Heart left ventricle (tissue), 16 donors: ENCODE measurements around the gene GSTA1. TPM values are rescaled to one million over a fixed set of nuclear protein-coding genes. Genes with fewer than 3 reads are reported as not detected.
"Not testable (repeated sequence)": the region's sequence is repeated elsewhere in the genome, so short reads cannot be mapped to it uniquely, and the experiment has no call there.

Experiments
- ATAC-seq, 4 donors: fragments of 200-7000 bp; cut with Tn5 transposase; one replicate each; pipeline ENCODE4 v1.9.1; 2020 to 2022; ENCODE audit warnings: moderate library complexity in 4 of 4, mild to moderate bottlenecking in 3 of 4, moderate number of reproducible peaks in 1 of 4
- DNase-seq, 5 donors: peaks; one replicate each; pipeline ENCODE4 v3.0.0-alpha.2; 2020
- H3K27ac ChIP-seq, 12 donors: fragments of 200-600 bp; sonication (generic) in 4 of 12; one replicate each; pipeline versions ENCODE4 v1.5.0 to v1.8.0; 2016 to 2022; ENCODE audit warnings: mild to moderate bottlenecking in 2 of 12
- H3K27me3 ChIP-seq, 9 donors: fragments of 200-600 bp; sonication (generic) in 2 of 9; one replicate each; pipeline versions ENCODE4 v1.5.1 to v1.8.0; 2016 to 2022; ENCODE audit warnings: mild to moderate bottlenecking in 3 of 9
- H3K36me3 ChIP-seq, 9 donors: fragments of 200-600 bp; sonication (generic) in 2 of 9; one replicate each; pipeline versions ENCODE4 v1.5.0 to v1.8.0; 2018 to 2022; ENCODE audit warnings: mild to moderate bottlenecking in 2 of 9
- H3K4me1 ChIP-seq, 12 donors: fragments of 200-600 bp; sonication (generic) in 4 of 12; one replicate each; pipeline versions ENCODE4 v1.5.0 to v1.8.0; 2016 to 2022; ENCODE audit warnings: mild to moderate bottlenecking in 3 of 12
- H3K4me3 ChIP-seq, 12 donors: fragments of 200-600 bp; sonication (generic) in 4 of 12; one replicate each; pipeline versions ENCODE4 v1.5.0 to v1.8.0; 2017 to 2022; ENCODE audit warnings: mild to moderate bottlenecking in 9 of 12, moderate library complexity in 4 of 12
- H3K9me3 ChIP-seq, 12 donors: fragments of 200-600 bp; sonication (generic) in 4 of 12; one replicate each; pipeline versions ENCODE4 v1.5.0 to v1.8.0; 2016 to 2022; ENCODE audit warnings: mild to moderate bottlenecking in 1 of 12
- POLR2A ChIP-seq, 2 donors: fragments of 450-650 bp; IDR thresholded peaks; one replicate each; pipeline ENCODE4 v1.6.1; 2017; ENCODE audit warnings: antibody characterized with exemption in 2 of 2, mild to moderate bottlenecking in 2 of 2, moderate library complexity in 2 of 2
- WGBS, 4 donors: extraction: QIAGEN DNeasy Blood & Tissue Kit in 2 of 4; methylation state at CpG; one replicate each; pipeline versions ENCODE4 v1.1.5 to v1.1.7; 2013 to 2018; 5-methylcytosine and 5-hydroxymethylcytosine counted together
- intact Hi-C, 10 donors: fragments of 100-400 bp; cut with DNase I; formaldehyde crosslinking; loops; one replicate each; pipeline versions ENCODE4 v1.11.1 to v1.14.2; 2022
- long read RNA-seq, 3 donors: library from polyadenylated mRNA; unstranded; transcript quantifications; one replicate each; pipeline ENCODE4 v2.0.0, GENCODE V29; 2020 to 2021
- polyA plus RNA-seq, 2 donors: library from polyadenylated mRNA; stranded (reverse); fragments of 200-250 nt; gene quantifications; one replicate each; pipeline ENCODE4 v1.2.3, GENCODE V29; 2013
- total RNA-seq, 9 donors: library from RNA; depleted of rRNA in 2 of 9; stranded (reverse); fragments of >200 nt in 2 of 9; fragmentation: NEBNext Ultra II Directional in 3 of 9; extraction: Animal tissue kit (Norgen Biotek cat#: 25700) in 3 of 9; gene quantifications; one replicate each; pipeline versions ENCODE4 v1.1.0 to v1.2.4, GENCODE V29; 2016 to 2023
- TF ChIP-seq, protein P1 (sequence below), 12 donors: fragments of 200-600 bp; sonication (generic) in 4 of 12; IDR thresholded peaks; one replicate each; pipeline versions ENCODE4 v1.5.0 to v1.8.0; 2018 to 2022; ENCODE audit warnings: antibody characterized with exemption in 12 of 12, mild to moderate bottlenecking in 5 of 12
- donor health status: ischemic (EF 13 %, LVEDD 7.1; RV severe dilation, severe dysfunction).
- donor health status: healthy with polysubstance abuse.
- donor health status: DM: no; HTN: yes; CAD: no.
- donor health status: DM: no; HTN: no; CAD: no.
- donor health status: ischemic (EF 25% LVEDD 6.9; RV normal size, moderate dysfunction).
- donor health status: ischemic (EF 25% LVEDD 5.7; RV mildly dilated, moderate dysfunction).
- donor health status: healthy.
- donor health status: DM: yes; HTN: yes; CAD: no.
- donor health status: ischemic (EF 35%, LVEDD 5.7; RV mildly dilated, moderate dysfunction).
- donor health status: nonischemic (EF 11% LVEDD 7.7; RV severe dilation, severe dysfunction).
- donor health status: DM: yes; HTN: yes; CAD: no.
- donor health status: PGD.
- donor health status: ischemic (EF 29% LVEDD 5.4; RV normal size, mild dysfunction).
- donor health status: nonischemic (EF 23%, LVEDD 6.1; RV moderate dilation, normal function).

The GSTA1 gene
- total RNA-seq = not detected
- polyA plus RNA-seq = not detected
- long read RNA-seq, donor 1 = 0 reads
- long read RNA-seq, donor 2 = 0 reads
- long read RNA-seq, donor 3 = 0 reads

GRCh38 chr6:52803668-52804255 is at the start of gene GSTA1:
TSS of gene GSTA1 (minus strand) at chr6:52803816. CDS start at chr6:52799267, 4,549 bp downstream.
- DNase-seq, H3K4me3 ChIP-seq, H3K27ac ChIP-seq, ATAC-seq, H3K9me3 ChIP-seq, H3K4me1 ChIP-seq, H3K36me3 ChIP-seq, H3K27me3 ChIP-seq, intact Hi-C loops: not testable (repeated sequence)
- WGBS, 4 donors = 53 to 80% (median 65%) methylated on average over 5 of the region's 5 CpGs

DNA sequence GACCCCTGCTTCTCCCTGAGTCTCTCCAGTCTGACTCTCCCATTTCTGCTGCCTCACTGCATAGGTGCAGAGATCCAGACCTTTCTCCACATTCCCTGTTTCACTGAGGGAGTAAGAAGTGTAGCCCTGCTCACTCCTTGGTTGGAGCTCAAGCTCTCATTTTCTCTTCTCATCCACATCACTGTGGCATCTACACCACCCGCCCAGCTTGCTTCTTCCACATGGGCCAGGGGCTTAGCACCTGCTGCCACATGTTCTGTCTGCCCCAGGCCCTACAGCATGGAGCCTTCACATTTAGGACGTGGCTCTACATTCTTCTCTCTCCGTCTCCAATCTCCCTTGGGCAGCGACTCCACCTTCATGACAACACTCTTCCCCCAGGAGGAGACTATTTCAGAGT is 45.5 kb upstream of the GSTA1 start:
- H3K27ac ChIP-seq = no peak overlapping the region

DNA sequence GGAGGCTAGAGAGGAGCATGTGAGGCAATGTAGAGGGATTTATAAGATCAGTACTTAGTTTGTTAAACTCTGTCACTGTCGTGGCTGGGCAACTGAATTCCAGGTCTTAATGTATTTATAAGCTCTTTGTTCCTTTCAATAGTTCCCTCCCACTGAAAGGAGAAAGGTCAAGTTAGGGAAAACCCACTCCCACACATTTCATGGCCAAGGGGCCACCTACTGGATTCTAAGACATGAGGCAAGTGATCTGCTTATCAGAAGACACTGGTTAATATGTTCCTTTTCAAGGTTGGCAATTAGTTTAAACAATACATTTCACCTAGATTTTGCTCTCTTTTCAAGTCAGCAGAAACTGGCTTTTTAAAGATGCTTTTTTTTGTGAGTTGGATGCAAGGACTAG is 42.4 kb upstream of the GSTA1 start:
- DNase-seq (no peak), ATAC-seq (no peak)
- H3K36me3 ChIP-seq = no peaks in the 10 kb centered on the region
- no peak overlapping the region for H3K4me3 ChIP-seq
- H3K4me1 ChIP-seq = no peaks in the 10 kb centered on the region
- no peak for TF ChIP-seq POLR2A (IDR thresholded peaks at IDR 0.05)
- TF ChIP-seq, protein P1, sequence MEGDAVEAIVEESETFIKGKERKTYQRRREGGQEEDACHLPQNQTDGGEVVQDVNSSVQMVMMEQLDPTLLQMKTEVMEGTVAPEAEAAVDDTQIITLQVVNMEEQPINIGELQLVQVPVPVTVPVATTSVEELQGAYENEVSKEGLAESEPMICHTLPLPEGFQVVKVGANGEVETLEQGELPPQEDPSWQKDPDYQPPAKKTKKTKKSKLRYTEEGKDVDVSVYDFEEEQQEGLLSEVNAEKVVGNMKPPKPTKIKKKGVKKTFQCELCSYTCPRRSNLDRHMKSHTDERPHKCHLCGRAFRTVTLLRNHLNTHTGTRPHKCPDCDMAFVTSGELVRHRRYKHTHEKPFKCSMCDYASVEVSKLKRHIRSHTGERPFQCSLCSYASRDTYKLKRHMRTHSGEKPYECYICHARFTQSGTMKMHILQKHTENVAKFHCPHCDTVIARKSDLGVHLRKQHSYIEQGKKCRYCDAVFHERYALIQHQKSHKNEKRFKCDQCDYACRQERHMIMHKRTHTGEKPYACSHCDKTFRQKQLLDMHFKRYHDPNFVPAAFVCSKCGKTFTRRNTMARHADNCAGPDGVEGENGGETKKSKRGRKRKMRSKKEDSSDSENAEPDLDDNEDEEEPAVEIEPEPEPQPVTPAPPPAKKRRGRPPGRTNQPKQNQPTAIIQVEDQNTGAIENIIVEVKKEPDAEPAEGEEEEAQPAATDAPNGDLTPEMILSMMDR (IDR thresholded peaks at IDR 0.05) = no peak
- intact Hi-C loops = no loop called here
- H3K9me3 ChIP-seq = peaks cover 0 to 9% (median 0%) of the 10 kb centered on the region in 12 donors
- WGBS, 4 donors = 46 to 68% (median 51%) methylated on average over 1 of the region's 1 CpG
- H3K27me3 ChIP-seq = no peaks in the 10 kb centered on the region
- H3K27ac ChIP-seq = no peak overlapping the region

More for the DNA sequence above, 45.5 kb upstream of the GSTA1 start:
- no peaks in the 10 kb centered on the region for H3K36me3 ChIP-seq
- TF ChIP-seq POLR2A (IDR thresholded peaks at IDR 0.05) = no peak
- TF ChIP-seq, protein P1 (IDR thresholded peaks at IDR 0.05) = no peak
- H3K4me1 ChIP-seq = no peaks in the 10 kb centered on the region
- ATAC-seq = no peak
- no peak for DNase-seq
- no peaks in the 10 kb centered on the region for H3K27me3 ChIP-seq
- H3K4me3 ChIP-seq = no peak overlapping the region
- 76 to 83% (median 78%) methylated on average over 4 of the region's 4 CpGs for whole genome bisulfite sequencing, 4 donors
- intact Hi-C loops = no loop called here
- peaks cover 0 to 9% (median 0%) of the 10 kb centered on the region in 12 donors for H3K9me3 ChIP-seq

DNA sequence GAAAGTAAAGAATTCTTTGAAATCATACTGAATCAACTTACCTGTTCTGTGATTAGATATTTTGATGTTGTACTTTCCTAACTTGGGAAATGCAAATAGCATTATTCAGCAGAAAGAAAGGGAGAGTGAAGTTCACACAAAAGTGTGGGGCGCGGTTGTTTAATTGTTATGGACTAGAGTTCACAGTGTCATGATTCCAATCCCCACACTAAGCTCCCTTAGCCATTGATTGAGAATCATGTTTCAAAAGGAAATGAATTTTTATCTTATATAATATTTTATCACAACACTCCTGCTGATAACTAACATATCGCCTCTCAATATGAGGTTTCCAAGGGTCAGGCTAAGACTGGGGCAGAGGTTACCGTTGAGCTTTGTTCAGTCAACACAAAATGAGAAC is 40.0 kb upstream of the GSTA1 start:
- TF ChIP-seq, protein P1 (IDR thresholded peaks at IDR 0.05) = no peak
- no peak for TF ChIP-seq POLR2A (IDR thresholded peaks at IDR 0.05)
- 89 to 96% (median 93%) methylated on average over 4 of the region's 4 CpGs for WGBS, 4 donors
- DNase-seq = no peak
- Histone ChIP-seq H3K27ac (no peak overlapping the region), H3K4me1 (no peaks in the 10 kb centered on the region), H3K36me3 (no peaks in the 10 kb centered on the region), H3K4me3 (no peak overlapping the region), H3K27me3 (no peaks in the 10 kb centered on the region), H3K9me3 (peaks cover 0 to 7% (median 0%) of the 10 kb centered on the region in 12 donors)
- no peak for ATAC-seq
- intact Hi-C loops = no loop called here
